ENCODE measurements around the gene GABRG3.

GABRG3 gene

GRCh38 chr15:27495963-27496459 is 525.0 kb downstream of the GABRG3 start:
- ATAC-seq: no peak
- TF ChIP-seq POU6F1 (CRISPR knock-in tag; IDR thresholded peaks at IDR 0.05; ENCODE audit: borderline replicate concordance, low read depth) (no peak), ISL1 (CRISPR knock-in tag; IDR thresholded peaks at IDR 0.05) (no peak), ZFP3 (CRISPR knock-in tag; IDR thresholded peaks at IDR 0.05) (no peak), GLIS3 (CRISPR knock-in tag; IDR thresholded peaks at IDR 0.05) (no peak), TCF4 (CRISPR knock-in tag; IDR thresholded peaks at IDR 0.05; ENCODE audit: borderline replicate concordance) (no peak), TOX (CRISPR knock-in tag; IDR thresholded peaks at IDR 0.05; ENCODE audit: borderline replicate concordance) (no peak)

GRCh38 chr15:27498700-27499099 is 527.7 kb downstream of the GABRG3 start:
- ATAC-seq: no peak
- TF ChIP-seq PATZ1 (CRISPR knock-in tag; IDR thresholded peaks at IDR 0.05; ENCODE audit: borderline replicate concordance) (no peak), ZNF70 (CRISPR knock-in tag; IDR thresholded peaks at IDR 0.05) (no peak), ZC3H10 (CRISPR knock-in tag; IDR thresholded peaks at IDR 0.05) (no peak), ESRRG (CRISPR knock-in tag; IDR thresholded peaks at IDR 0.05) (no peak), ZNF8 (CRISPR knock-in tag; IDR thresholded peaks at IDR 0.05) (no peak), ZNF565 (CRISPR knock-in tag; conservative IDR thresholded peaks at IDR 0.05; ENCODE audit: low read depth) (no peak), TOX (CRISPR knock-in tag; IDR thresholded peaks at IDR 0.05; ENCODE audit: borderline replicate concordance) (no peak), PPARA (CRISPR knock-in tag; IDR thresholded peaks at IDR 0.05; ENCODE audit: borderline replicate concordance) (no peak), POU6F1 (CRISPR knock-in tag; IDR thresholded peaks at IDR 0.05; ENCODE audit: borderline replicate concordance, low read depth) (no peak), TCF4 (CRISPR knock-in tag; IDR thresholded peaks at IDR 0.05; ENCODE audit: borderline replicate concordance) (no peak), GLIS3 (CRISPR knock-in tag; IDR thresholded peaks at IDR 0.05) (no peak), CSRNP3 (CRISPR knock-in tag; IDR thresholded peaks at IDR 0.05) (no peak), ZFP3 (CRISPR knock-in tag; IDR thresholded peaks at IDR 0.05) (no peak), TSHZ2 (CRISPR knock-in tag; IDR thresholded peaks at IDR 0.05) (no peak), CSDC2 (CRISPR knock-in tag; IDR thresholded peaks at IDR 0.05) (no peak), ARNTL (CRISPR knock-in tag; IDR thresholded peaks at IDR 0.05; ENCODE audit: borderline replicate concordance, low read depth) (no peak), CREB5 (CRISPR knock-in tag; IDR thresholded peaks at IDR 0.05; ENCODE audit: low read depth) (no peak), SNAI2 (CRISPR knock-in tag; IDR thresholded peaks at IDR 0.05) (no peak), RARB (CRISPR knock-in tag; IDR thresholded peaks at IDR 0.05) (no peak), BACH2 (CRISPR knock-in tag; IDR thresholded peaks at IDR 0.05; ENCODE audit: borderline replicate concordance) (no peak)

Measured in SK-N-SH treated with all-trans-retinoic acid at 6 μM for 48 hours (cell line).